ENCODE measurements around the gene TRPM2. TPM values are rescaled to one million over a fixed set of nuclear protein-coding genes. Genes with fewer than 3 reads are reported as not detected.

Gene TRPM2
- total RNA-seq, 4 donors from 2014 or later: 0.40 to 6.9 (median 2.5) TPM

- no peaks in the 10 kb centered on the region for H3K9me3 ChIP-seq
- peaks cover 0 to 2% (median 0%) of the 10 kb centered on the region in 3 donors for H3K4me1 ChIP-seq
- TF ChIP-seq CTCF (IDR thresholded peaks at IDR 0.05) (no peak), POLR2A (IDR thresholded peaks at IDR 0.05) (no peak)
- no peak for DNase-seq
- H3K27me3 ChIP-seq: peaks cover 0 to 54% (median 0%) of the 10 kb centered on the region in 4 donors
- no peak overlapping the region for H3K27ac ChIP-seq
- intact Hi-C loops (cut with DNase I): no loop called here
- no peaks in the 10 kb centered on the region for H3K36me3 ChIP-seq
- H3K4me3 ChIP-seq: no peak overlapping the region
- 90 to 92% methylated on average over 2 of the region's 12 CpGs for WGBS, 2 donors
These were observed 90.5 kb downstream of the TRPM2 start for GRCh38 chr21:44443891-44444285.

GRCh38 chr21:44444286-44444931 is 91.0 kb downstream of the TRPM2 start:
- H3K4me3 ChIP-seq: no peak overlapping the region
- no peak overlapping the region for H3K27ac ChIP-seq
- peaks cover 0 to 54% (median 0%) of the 10 kb centered on the region in 4 donors for H3K27me3 ChIP-seq
- no peaks in the 10 kb centered on the region for H3K4me1 ChIP-seq
- TF ChIP-seq POLR2A (IDR thresholded peaks at IDR 0.05) (no peak), CTCF (IDR thresholded peaks at IDR 0.05) (peak in 1 of 6 experiments; percentile 15)
- no peaks in the 10 kb centered on the region for H3K9me3 ChIP-seq
- intact Hi-C loops (cut with DNase I): no loop called here
- DNase-seq: no peak
- 67 to 72% methylated on average over 8 to 13 of the region's 21 CpGs for WGBS, 2 donors
- no peaks in the 10 kb centered on the region for H3K36me3 ChIP-seq

- 70 to 75% methylated on average over 19 of the region's 19 CpGs for WGBS, 2 donors
- intact Hi-C loops (cut with DNase I): no loop called here
- no peak for DNase-seq
- H3K36me3 ChIP-seq: no peaks in the 10 kb centered on the region
- no peak overlapping the region for H3K27ac ChIP-seq
- no peak overlapping the region for H3K4me3 ChIP-seq
- TF ChIP-seq CTCF (IDR thresholded peaks at IDR 0.05): no peak
- TF ChIP-seq POLR2A (IDR thresholded peaks at IDR 0.05): no peak
- no peaks in the 10 kb centered on the region for H3K9me3 ChIP-seq
- peaks cover 0 to 61% (median 0%) of the 10 kb centered on the region in 4 donors for H3K27me3 ChIP-seq
- H3K4me1 ChIP-seq: no peaks in the 10 kb centered on the region
These were observed 91.9 kb downstream of the TRPM2 start for GRCh38 chr21:44445145-44445812.

GRCh38 chr21:44448651-44449131 is 95.3 kb downstream of the TRPM2 start:
- no peak for TF ChIP-seq CTCF (IDR thresholded peaks at IDR 0.05)
- H3K27me3 ChIP-seq: peaks cover 0 to 64% (median 0%) of the 10 kb centered on the region in 4 donors
- H3K4me1 ChIP-seq: no peaks in the 10 kb centered on the region
- no peaks in the 10 kb centered on the region for H3K36me3 ChIP-seq
- WGBS, 2 donors: 70 to 88% methylated on average over 4 of the region's 13 CpGs
- intact Hi-C loops (cut with DNase I): no loop called here
- no peak overlapping the region for H3K4me3 ChIP-seq
- no peak overlapping the region for H3K27ac ChIP-seq
- no peak for DNase-seq
- H3K9me3 ChIP-seq: no peaks in the 10 kb centered on the region

Data from esophagus squamous epithelium (tissue), 5 donors.